WI38 (cell line): Measurements from ENCODE around the gene SREBF2.

Source experiments
- H3K4me3 ChIP-seq: 2 replicates; pipeline ENCODE4 v1.5.1; 2011; ENCODE audit warnings: low read depth, mild to moderate bottlenecking, control low read depth, low read length
- TF ChIP-seq, protein P1 (sequence below): IDR thresholded peaks from 2 replicates; pipeline ENCODE4 v1.5.1; 2012; ENCODE audit warnings: low read depth, mild to moderate bottlenecking, control low read depth, low read length

Gene SREBF2

DNA sequence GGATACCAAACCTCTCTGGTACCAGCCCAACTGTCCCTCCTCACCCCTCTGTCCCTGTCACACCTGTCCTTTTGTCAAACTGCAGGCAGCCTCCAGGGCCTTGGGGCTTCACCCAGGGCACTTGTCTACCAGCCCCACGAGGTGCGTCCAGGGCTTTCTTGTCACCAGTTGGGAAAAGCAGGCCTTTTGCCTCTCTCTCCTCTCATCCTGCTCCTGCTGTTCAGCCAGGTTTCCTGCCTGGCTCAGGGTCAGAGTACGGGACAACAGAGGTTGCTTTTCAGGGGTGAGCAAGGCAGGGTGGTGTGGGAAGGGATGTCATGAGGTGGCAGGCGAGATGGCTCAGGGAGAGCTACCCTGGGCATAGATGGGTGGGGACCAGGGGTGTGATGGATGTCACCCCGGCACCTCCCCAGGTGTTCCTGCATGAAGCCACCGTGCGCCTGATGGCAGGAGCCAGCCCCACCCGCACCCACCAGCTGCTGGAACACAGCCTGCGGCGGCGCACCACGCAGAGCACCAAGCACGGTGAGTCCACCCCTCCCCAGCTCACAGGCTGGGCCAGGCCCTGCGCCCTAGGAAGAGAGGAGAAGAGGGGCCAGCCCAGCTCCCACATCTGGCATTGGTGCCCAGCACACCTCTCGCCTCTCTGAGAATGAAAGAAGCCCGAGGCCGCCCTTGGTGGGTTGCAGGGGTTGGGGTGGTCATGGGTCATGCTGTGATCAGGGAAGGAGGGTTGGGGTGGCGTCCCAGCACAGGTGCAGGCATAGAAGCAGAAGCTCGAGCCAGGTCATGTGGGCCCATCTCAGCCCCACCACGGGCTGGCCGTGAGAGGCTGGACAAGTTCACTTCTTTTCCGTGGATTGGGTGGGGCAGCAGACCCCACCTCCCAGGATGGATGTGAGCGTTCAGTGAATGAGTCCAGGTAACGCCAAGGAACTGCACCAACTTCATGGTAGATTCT, 71.8 kb downstream of the SREBF2 start:
- TF ChIP-seq, protein P1, sequence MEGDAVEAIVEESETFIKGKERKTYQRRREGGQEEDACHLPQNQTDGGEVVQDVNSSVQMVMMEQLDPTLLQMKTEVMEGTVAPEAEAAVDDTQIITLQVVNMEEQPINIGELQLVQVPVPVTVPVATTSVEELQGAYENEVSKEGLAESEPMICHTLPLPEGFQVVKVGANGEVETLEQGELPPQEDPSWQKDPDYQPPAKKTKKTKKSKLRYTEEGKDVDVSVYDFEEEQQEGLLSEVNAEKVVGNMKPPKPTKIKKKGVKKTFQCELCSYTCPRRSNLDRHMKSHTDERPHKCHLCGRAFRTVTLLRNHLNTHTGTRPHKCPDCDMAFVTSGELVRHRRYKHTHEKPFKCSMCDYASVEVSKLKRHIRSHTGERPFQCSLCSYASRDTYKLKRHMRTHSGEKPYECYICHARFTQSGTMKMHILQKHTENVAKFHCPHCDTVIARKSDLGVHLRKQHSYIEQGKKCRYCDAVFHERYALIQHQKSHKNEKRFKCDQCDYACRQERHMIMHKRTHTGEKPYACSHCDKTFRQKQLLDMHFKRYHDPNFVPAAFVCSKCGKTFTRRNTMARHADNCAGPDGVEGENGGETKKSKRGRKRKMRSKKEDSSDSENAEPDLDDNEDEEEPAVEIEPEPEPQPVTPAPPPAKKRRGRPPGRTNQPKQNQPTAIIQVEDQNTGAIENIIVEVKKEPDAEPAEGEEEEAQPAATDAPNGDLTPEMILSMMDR, result no peak

DNA sequence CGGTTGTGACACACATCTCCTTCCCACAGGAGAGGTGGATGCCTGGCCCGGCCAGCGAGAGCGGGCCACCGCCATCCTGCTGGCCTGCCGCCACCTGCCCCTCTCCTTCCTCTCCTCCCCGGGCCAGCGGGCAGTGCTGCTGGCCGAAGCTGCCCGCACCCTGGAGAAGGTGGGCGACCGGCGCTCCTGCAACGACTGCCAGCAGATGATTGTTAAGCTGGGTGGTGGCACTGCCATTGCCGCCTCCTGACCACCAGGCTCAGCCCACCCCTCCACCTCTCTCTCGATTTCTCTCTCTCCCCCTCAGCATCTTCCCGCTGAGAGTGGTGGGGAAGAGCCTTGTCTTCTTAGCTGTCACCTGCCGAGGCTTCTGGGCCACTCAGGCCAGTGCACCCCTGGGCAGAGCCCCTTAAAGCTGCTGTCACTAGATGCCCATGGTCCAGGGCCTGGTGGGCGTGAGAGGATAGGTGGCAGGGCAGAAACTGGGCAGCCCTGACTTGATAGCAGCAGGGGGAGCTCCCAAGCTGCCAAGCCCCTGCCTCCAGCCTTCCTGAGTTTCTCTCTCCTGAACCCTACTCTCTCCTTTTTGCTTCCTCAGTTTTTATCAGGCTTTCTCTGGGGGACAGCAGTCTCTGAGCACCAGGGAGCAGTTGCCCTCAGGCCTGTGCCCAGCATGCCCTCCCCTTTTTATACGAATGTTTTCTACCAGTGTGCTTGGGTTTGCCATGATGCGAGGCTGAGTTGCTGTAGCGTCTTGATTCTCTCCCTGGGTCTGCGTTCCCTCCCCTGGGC, 72.7 kb downstream of the SREBF2 start:
- TF ChIP-seq, protein P1, result no peak
- no peak overlapping the region for H3K4me3 ChIP-seq

More for the DNA sequence above, 71.8 kb downstream of the SREBF2 start:
- no peak overlapping the region for H3K4me3 ChIP-seq

DNA sequence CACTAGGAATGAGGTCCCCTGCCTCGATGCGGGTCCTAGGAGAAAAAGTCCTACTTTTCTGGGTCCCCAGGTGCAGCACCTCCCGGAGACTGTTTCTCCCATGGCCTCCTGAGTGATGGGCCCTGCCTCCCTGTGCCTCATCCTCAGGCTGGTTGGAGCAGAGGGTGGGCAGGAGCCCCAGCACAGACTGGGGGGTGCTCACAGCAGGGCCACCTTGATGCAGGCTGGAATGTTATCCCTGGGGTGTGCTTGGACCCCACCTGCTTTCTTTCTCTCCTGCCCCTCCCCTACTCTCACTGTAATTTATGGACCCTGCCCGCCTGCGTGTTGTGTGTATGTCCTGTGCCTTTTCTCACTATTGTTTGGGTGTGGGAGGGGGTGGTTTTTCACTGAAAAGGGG, 73.9 kb downstream of the SREBF2 start:
- TF ChIP-seq, protein P1, result no peak
- no peak overlapping the region for H3K4me3 ChIP-seq

DNA sequence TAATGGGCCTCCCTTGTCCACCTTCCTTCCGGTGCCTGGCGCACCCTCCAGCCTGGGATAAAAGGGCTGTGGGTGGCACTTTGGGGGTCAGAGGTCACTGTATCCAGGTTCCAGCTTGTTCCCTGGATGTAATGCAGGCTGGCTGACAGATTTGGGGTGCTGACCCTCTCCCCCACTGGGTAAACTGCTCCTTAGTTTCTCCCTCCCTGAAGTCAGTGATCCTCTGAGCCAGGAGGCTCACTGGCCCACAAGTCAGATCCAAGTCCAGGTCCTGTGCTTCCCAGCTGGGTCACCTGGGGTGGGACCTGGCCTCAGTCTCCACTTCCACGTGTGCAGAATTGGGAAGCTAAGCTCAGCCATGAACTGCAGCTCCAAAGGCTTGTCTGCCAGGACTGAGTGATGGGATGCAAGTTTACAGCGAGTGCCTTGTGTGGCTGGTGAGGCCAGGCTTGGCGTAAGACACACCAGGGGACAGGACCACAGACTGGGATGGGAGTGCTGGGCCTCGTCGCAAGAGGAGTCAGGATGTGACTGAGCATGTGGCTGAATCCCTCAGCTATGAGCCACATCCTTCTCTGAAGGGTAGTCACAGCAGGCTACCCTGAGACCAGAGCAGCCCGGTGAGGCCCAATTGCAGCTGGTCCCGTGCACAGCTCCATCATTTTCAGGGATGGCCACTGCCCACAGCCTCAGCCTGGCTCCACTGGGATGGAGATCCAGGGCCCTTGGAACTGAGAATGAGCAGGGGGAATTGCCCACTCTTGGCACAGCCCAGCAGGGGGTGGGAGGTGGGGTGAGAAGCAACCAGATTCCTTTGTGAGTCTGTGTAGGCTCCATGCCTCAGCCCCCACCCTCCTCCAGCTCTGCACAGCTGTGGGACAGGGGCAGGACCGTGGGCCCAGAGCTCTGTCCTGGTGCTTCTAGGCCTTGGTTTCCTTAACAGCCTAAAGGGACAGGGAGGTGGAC, 74.8 kb downstream of the SREBF2 start:
- no peak overlapping the region for H3K4me3 ChIP-seq
- TF ChIP-seq, protein P1, result no peak

DNA sequence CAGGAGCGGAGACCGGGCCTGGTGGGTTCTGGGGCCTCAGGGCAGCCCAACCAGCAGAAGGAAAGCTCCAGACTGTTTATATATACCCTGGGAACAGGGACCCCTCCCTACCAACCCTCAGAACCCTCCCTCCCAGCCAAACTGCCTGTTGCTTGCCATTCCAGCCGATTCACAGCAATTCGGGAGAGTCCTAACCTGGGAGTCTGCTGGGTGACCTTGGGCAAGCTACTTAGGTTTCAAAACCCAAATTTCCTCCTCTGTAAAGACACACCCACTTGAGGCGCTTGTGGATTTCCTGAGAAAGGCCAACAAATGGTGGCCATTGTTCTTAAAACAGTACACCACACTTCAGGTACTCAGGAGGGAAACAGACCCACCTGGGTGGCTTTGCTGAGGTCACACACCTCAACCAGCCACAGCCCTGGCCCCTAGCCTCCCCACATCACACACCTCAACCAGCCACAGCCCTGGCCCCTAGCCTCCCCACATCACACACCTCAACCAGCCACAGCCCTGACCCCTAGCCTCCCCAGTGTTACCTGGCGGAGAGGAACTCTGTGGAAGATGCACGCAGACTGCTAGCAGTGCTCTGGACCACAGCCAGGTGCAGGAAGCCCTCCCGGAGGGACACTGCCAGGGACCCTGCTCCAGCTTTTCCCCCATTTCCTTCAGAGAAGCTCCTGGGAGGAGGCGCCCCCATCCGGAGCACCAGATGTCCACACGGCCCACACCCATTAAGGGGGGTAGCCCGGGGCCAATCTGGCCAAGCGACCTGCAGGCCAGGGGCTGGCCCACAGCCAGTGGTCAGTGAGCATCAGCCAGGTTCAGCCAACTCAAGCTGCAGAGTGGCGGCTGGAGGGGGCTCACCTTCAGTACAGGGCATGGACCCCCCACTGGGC, 75.8 kb downstream of the SREBF2 start:
- TF ChIP-seq, protein P1, result no peak
- H3K4me3 ChIP-seq, result no peak overlapping the region
